Epithelial cell of esophagus (primary cell): ENCODE results near the gene LRRC42.
"Not testable (repeated sequence)": the region's sequence is repeated elsewhere in the genome, so short reads cannot be mapped to it uniquely, and the experiment has no call there.

ENCODE experiments used
- DNase-seq: peaks from one replicate; pipeline ENCODE4 v3.0.0; 2010; ENCODE audit warnings: low read depth
- H3K4me3 ChIP-seq: 2 replicates; pipeline ENCODE4 v1.5.1; 2011; ENCODE audit warnings: mild to moderate bottlenecking, low read length, control low read depth
- TF ChIP-seq, protein P1 (sequence below): IDR thresholded peaks from 2 replicates; pipeline ENCODE4 v1.5.1; 2011; ENCODE audit warnings: low read depth, mild to moderate bottlenecking, low read length, control low read depth, inconsistent platforms; ENCODE audit not compliant: insufficient read depth; ENCODE audit errors: missing control alignments

The LRRC42 gene

DNA sequence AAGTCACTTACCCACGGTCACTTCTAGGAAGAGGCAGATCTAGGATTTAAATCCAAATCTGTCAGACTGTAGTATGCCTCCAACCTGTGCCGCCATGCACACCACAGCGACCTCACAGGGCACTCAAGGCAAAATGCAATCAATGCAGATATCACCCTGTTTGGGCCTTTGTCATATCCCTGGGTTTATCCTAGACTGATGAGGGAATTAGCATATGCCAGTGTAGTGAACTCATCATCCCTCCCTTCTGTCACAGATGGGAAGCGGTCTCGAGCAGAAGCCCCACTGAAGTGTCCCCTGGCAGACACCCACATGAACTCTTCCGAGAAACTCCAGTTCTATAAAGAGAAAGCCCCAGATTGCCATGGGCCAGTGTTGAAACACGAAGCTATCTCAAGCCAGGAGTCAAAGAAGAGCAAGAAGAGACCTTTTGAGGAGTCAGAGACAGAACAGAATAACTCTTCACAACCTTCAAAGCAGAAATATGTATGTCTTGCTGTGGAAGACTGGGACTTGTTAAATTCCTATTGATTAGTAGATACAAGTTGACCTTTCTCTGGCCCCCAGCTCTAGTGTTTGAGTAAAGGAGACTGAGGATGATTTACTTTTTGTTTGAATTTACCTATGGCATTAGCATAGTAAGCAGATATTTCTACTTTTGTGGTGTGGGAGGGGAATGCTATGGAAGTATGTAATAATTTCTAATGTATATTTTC is 21.4 kb downstream of the LRRC42 start:
- no peak overlapping the region for H3K4me3 ChIP-seq
- TF ChIP-seq, protein P1, sequence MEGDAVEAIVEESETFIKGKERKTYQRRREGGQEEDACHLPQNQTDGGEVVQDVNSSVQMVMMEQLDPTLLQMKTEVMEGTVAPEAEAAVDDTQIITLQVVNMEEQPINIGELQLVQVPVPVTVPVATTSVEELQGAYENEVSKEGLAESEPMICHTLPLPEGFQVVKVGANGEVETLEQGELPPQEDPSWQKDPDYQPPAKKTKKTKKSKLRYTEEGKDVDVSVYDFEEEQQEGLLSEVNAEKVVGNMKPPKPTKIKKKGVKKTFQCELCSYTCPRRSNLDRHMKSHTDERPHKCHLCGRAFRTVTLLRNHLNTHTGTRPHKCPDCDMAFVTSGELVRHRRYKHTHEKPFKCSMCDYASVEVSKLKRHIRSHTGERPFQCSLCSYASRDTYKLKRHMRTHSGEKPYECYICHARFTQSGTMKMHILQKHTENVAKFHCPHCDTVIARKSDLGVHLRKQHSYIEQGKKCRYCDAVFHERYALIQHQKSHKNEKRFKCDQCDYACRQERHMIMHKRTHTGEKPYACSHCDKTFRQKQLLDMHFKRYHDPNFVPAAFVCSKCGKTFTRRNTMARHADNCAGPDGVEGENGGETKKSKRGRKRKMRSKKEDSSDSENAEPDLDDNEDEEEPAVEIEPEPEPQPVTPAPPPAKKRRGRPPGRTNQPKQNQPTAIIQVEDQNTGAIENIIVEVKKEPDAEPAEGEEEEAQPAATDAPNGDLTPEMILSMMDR = no peak
- DNase-seq = no peak

GRCh38 chr1:53968125-53968513 is 22.0 kb downstream of the LRRC42 start:
- TF ChIP-seq, protein P1 = no peak
- no peak overlapping the region for H3K4me3 ChIP-seq
- DNase-seq = peak; percentile 19

GRCh38 chr1:53969323-53969722 is 23.2 kb downstream of the LRRC42 start:
- not testable (repeated sequence) for DNase-seq, H3K4me3 ChIP-seq

DNA sequence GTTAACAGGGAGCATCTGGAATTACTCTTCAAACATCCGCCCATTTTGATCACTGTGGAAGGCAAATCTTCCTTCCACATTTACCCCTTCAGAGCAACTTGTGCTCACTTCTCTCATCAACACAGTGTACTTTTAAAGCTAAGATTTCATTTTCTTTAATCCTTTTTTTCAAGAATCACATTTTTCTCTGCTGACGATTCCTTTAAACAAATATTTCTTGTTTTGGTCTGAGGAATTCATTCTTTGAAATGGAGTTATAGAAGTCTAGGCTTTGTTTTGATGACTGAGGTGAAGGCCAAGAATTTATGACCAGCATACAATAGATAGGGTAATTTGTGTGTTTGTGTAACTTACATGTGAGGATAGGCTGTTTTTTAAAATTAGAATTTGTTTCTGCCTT is 25.6 kb downstream of the LRRC42 start:
- no peak for DNase-seq
- TF ChIP-seq, protein P1 = no peak
- H3K4me3 ChIP-seq = no peak overlapping the region

- TF ChIP-seq, protein P1 = no peak
- H3K4me3 ChIP-seq = no peak overlapping the region
- no peak for DNase-seq
Observed at GRCh38 chr1:53975861-53976260, 29.7 kb downstream of the LRRC42 start.

DNA sequence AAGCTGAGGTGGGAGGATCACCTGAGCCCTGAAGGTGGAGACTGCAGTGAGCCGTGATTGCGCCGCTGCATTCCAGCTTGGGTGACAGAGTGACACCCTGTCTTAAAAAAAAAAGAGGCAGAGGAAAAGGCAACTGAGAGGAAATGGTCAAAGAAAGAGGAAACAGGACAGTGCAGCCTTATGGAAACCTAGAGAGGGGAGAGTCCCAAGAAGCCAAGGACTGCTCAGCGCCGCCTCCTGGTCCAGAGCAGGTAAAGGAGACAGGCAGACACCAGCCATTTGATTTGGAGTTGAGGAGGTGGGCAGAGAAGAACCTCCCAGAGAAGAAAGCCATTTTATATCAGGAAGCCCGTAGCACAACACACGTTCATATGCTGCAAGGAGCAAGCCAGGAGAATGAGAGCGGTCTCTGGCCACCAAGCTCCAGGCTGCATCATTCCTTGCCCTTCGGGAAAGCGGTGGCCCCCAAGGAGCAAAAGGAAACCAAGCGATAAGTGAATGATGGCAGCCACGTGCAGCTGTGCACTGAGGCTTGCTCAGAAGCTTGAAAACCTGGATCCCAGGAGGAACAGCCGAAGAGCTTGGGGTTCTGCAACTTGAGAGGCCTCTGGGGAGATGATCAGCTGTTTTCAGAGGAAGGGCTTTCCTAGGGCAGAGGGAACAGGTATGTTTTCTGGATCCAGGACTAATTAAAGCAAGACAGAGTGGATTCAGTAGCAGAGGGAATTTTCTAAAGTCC is 33.7 kb downstream of the LRRC42 start:
- DNase-seq = no peak
- TF ChIP-seq, protein P1 = no peak
- no peak overlapping the region for H3K4me3 ChIP-seq

- TF ChIP-seq, protein P1 = no peak
- no peak overlapping the region for H3K4me3 ChIP-seq
- no peak for DNase-seq
Observed at GRCh38 chr1:53981220-53981619, 35.1 kb downstream of the LRRC42 start.
